RWPE2 (cell line): Measurements from ENCODE around the gene CGNL1.

ENCODE experiments used
- ATAC-seq: fragments of 200-7000 bp; cut with Tn5 transposase; 3 replicates; pipeline ENCODE4 v1.9.1; 2021; ENCODE audit warnings: low read depth
- DNase-seq: peaks from one replicate; pipeline ENCODE4 v3.0.0-alpha.2; 2020; ENCODE audit warnings: low spot score
- H3K27ac ChIP-seq: fragments of 450-650 bp; 2 replicates; pipeline ENCODE4 v1.5.1; 2017; ENCODE audit warnings: mild to moderate bottlenecking; ENCODE audit not compliant: poor library complexity, severe bottlenecking
- H3K27me3 ChIP-seq: fragments of 250-450 bp; sonication (Bioruptor Pico); 2 replicates; pipeline ENCODE4 v1.5.1; 2021; ENCODE audit warnings: mild to moderate bottlenecking, moderate library complexity; ENCODE audit not compliant: insufficient read depth, poor library complexity, severe bottlenecking
- H3K36me3 ChIP-seq: fragments of 250-450 bp; sonication (Bioruptor Pico); 2 replicates; pipeline ENCODE4 v1.5.1; 2020; ENCODE audit warnings: low read depth, mild to moderate bottlenecking, moderate library complexity
- H3K4me1 ChIP-seq: fragments of 250-450 bp; sonication (Bioruptor Pico); 2 replicates; pipeline ENCODE4 v1.5.1; 2021; ENCODE audit warnings: mild to moderate bottlenecking, moderate library complexity; ENCODE audit not compliant: insufficient read depth, poor library complexity, severe bottlenecking
- H3K4me3 ChIP-seq: fragments of 250-450 bp; sonication (Bioruptor Pico); 2 replicates; pipeline ENCODE4 v1.5.1; 2021; ENCODE audit warnings: mild to moderate bottlenecking, moderate library complexity; ENCODE audit not compliant: severe bottlenecking
- H3K9me3 ChIP-seq: fragments of 250-450 bp; sonication (Bioruptor Pico); 2 replicates; pipeline ENCODE4 v1.5.1; 2021; ENCODE audit warnings: mild to moderate bottlenecking, moderate library complexity; ENCODE audit not compliant: severe bottlenecking
- TF ChIP-seq, protein P1 (sequence below): fragments of 450-650 bp; IDR thresholded peaks from one replicate; pipeline ENCODE4 v1.5.1; 2017; ENCODE audit warnings: mild to moderate bottlenecking, moderate library complexity; ENCODE audit not compliant: poor library complexity, severe bottlenecking

Gene CGNL1

GRCh38 chr15:57595011-57595866 is 218.9 kb downstream of the CGNL1 start:
- Histone ChIP-seq H3K4me3 (no peak overlapping the region), H3K36me3 (no peaks in the 10 kb centered on the region), H3K27ac (peak overlapping the region; percentile 78), H3K4me1 (peaks cover 47% of the 10 kb centered on the region), H3K27me3 (no peaks in the 10 kb centered on the region), H3K9me3 (no peaks in the 10 kb centered on the region)
- ATAC-seq, result no peak
- TF ChIP-seq, protein P1, sequence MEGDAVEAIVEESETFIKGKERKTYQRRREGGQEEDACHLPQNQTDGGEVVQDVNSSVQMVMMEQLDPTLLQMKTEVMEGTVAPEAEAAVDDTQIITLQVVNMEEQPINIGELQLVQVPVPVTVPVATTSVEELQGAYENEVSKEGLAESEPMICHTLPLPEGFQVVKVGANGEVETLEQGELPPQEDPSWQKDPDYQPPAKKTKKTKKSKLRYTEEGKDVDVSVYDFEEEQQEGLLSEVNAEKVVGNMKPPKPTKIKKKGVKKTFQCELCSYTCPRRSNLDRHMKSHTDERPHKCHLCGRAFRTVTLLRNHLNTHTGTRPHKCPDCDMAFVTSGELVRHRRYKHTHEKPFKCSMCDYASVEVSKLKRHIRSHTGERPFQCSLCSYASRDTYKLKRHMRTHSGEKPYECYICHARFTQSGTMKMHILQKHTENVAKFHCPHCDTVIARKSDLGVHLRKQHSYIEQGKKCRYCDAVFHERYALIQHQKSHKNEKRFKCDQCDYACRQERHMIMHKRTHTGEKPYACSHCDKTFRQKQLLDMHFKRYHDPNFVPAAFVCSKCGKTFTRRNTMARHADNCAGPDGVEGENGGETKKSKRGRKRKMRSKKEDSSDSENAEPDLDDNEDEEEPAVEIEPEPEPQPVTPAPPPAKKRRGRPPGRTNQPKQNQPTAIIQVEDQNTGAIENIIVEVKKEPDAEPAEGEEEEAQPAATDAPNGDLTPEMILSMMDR, result no peak
- DNase-seq, result no peak

DNA sequence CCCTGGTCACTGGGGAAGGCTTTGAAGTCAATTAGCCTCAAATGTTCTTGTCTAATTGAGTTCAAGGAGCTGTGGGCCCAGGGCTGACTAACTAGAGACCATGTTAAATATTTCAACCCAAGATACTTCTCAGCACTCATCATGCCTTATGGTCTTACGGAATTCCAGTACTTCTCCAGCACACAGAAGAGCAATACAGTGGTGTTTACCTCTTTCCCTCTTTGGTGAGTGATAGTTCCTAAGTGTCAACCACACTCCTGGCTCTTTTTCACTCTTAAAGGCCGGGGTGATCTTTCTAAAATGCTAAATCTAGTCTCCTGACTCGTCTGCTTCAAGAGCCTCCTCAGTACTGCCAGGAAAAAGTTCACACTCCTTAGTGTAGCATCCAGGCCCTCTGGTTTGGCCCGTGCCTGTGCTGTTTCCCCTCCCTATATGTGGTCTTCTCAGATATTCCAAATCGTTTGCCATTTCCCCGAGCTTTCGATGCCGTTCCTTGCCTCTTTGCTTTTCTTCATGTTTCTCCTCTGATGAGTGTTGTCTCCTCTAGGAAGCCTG is 220.1 kb downstream of the CGNL1 start:
- Histone ChIP-seq H3K27ac (peak overlapping the region; percentile 78), H3K9me3 (no peaks in the 10 kb centered on the region), H3K4me3 (no peak overlapping the region), H3K36me3 (no peaks in the 10 kb centered on the region), H3K27me3 (no peaks in the 10 kb centered on the region), H3K4me1 (peaks cover 47% of the 10 kb centered on the region)
- no peak for DNase-seq
- ATAC-seq, result no peak
- TF ChIP-seq, protein P1, result no peak

- H3K4me3 ChIP-seq, result no peak overlapping the region
- H3K27me3 ChIP-seq, result no peaks in the 10 kb centered on the region
- DNase-seq (no peak), ATAC-seq (peak; percentile 86)
- TF ChIP-seq, protein P1, result no peak
- H3K36me3 ChIP-seq, result no peaks in the 10 kb centered on the region
- peaks cover 47% of the 10 kb centered on the region for H3K4me1 ChIP-seq
- peak overlapping the region; percentile 78 for H3K27ac ChIP-seq
- H3K9me3 ChIP-seq, result no peaks in the 10 kb centered on the region
Measured at GRCh38 chr15:57596978-57597377, 220.7 kb downstream of the CGNL1 start.

DNA sequence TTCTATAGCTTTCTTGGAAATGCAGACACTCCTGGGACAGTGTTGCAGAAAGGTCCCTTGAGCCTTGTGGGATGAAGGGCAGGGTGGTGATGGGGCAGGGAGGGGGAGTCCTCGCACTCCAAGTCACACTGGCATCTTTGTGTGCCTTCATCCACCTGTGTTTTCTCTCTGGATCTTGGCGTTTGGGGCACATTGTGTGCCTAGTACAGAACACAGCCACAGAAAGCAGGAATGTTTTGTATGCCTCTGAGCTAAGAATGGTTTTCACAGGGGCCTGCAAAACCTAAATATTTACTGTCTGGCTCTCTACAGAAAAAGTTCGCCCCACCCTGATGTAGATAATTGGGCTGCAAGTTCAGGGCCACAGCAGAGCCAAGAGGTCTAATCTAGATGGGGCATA is 221.1 kb downstream of the CGNL1 start:
- peaks cover 46% of the 10 kb centered on the region for H3K4me1 ChIP-seq
- ATAC-seq (peak; percentile 13; the same call in 2 of the 3 replicates), DNase-seq (no peak)
- no peaks in the 10 kb centered on the region for H3K36me3 ChIP-seq
- H3K4me3 ChIP-seq, result no peak overlapping the region
- TF ChIP-seq, protein P1, result no peak
- H3K27ac ChIP-seq, result peak overlapping the region; percentile 78
- H3K27me3 ChIP-seq, result no peaks in the 10 kb centered on the region
- no peaks in the 10 kb centered on the region for H3K9me3 ChIP-seq

- Histone ChIP-seq H3K4me1 (peaks cover 36% of the 10 kb centered on the region), H3K27me3 (no peaks in the 10 kb centered on the region), H3K9me3 (no peaks in the 10 kb centered on the region), H3K27ac (peak overlapping the region; percentile 78), H3K36me3 (no peaks in the 10 kb centered on the region), H3K4me3 (no peak overlapping the region)
- no peak for DNase-seq
- ATAC-seq, result no peak
- TF ChIP-seq, protein P1, result no peak
Measured at GRCh38 chr15:57598346-57598745, 222.0 kb downstream of the CGNL1 start.
